ENCODE measurements around the gene PGAM1. TPM values are rescaled to one million over a fixed set of nuclear protein-coding genes. Genes with fewer than 3 reads are reported as not detected.

PGAM1 gene
- total RNA-seq, 2 donors from 2014 or later, result 392 to 453 TPM

DNA sequence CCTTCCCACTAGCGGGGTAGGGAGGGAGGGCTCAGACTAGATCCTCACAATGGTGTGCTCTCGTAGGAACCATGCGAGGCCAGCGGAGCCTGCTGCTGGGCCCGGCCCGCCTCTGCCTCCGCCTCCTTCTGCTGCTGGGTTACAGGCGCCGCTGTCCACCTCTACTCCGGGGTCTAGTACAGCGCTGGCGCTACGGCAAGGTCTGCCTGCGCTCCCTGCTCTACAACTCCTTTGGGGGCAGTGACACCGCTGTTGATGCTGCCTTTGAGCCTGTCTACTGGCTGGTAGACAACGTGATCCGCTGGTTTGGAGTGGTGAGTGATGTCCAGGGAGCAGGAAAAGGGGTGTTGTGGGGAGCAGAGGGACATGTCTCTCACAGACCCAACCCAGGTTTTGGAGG is 25.6 kb downstream of the PGAM1 start:
- no peak for DNase-seq
- Histone ChIP-seq H3K36me3 (no peaks in the 10 kb centered on the region), H3K9me3 (no peaks in the 10 kb centered on the region), H3K4me3 (no peak overlapping the region), H3K4me1 (peaks cover 6% of the 10 kb centered on the region), H3K27ac (no peak overlapping the region), H3K9ac (ENCODE audit: low read depth in 2 of 2, low read length in 2 of 2) (no peak overlapping the region), H3K27me3 (no peaks in the 10 kb centered on the region)
- no peak for TF ChIP-seq CTCF (IDR thresholded peaks at IDR 0.05)
- intact Hi-C loops (cut with DNase I), result no loop called here

DNA sequence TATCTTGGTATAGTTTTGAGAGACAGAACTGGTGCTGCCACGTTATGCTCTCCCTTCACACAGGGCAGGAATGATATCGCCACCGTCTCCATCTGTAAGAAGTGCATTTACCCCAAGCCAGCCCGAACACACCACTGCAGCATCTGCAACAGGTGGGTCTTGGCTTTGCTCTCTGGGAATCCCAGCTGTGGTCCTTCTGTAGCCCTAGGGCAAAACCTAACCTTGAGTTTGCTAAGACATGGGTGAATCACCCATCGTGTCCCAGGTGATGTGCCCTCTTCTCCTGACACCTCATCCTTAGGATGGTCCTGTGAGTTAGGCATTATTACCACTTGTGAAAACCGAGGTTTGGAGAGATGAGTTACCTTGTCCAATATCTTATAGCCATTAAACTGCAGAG is 26.4 kb downstream of the PGAM1 start:
- H3K36me3 ChIP-seq, result peaks cover 5% of the 10 kb centered on the region
- intact Hi-C loops (cut with DNase I), result no loop called here
- H3K27me3 ChIP-seq, result no peaks in the 10 kb centered on the region
- no peak for DNase-seq
- no peak for TF ChIP-seq CTCF (IDR thresholded peaks at IDR 0.05)
- no peak overlapping the region for H3K4me3 ChIP-seq
- H3K9ac ChIP-seq (ENCODE audit: low read depth in 2 of 2, low read length in 2 of 2), result no peak overlapping the region
- H3K9me3 ChIP-seq, result no peaks in the 10 kb centered on the region
- H3K27ac ChIP-seq, result no peak overlapping the region
- no peaks in the 10 kb centered on the region for H3K4me1 ChIP-seq

- H3K9me3 ChIP-seq, result no peaks in the 10 kb centered on the region
- intact Hi-C loops (cut with DNase I), result no loop called here
- no peaks in the 10 kb centered on the region for H3K4me1 ChIP-seq
- no peak overlapping the region for H3K4me3 ChIP-seq
- TF ChIP-seq CTCF (IDR thresholded peaks at IDR 0.05), result no peak
- no peaks in the 10 kb centered on the region for H3K27me3 ChIP-seq
- DNase-seq, result no peak
- H3K9ac ChIP-seq (ENCODE audit: low read depth in 2 of 2, low read length in 2 of 2), result no peak overlapping the region
- no peak overlapping the region for H3K27ac ChIP-seq
- peaks cover 22% of the 10 kb centered on the region for H3K36me3 ChIP-seq
Observed at GRCh38 chr10:97454330-97455036, 28.5 kb downstream of the PGAM1 start.

GRCh38 chr10:97456034-97456685 is 30.2 kb downstream of the PGAM1 start:
- H3K36me3 ChIP-seq, result peaks cover 28% of the 10 kb centered on the region
- no peaks in the 10 kb centered on the region for H3K4me1 ChIP-seq
- H3K9ac ChIP-seq (ENCODE audit: low read depth in 2 of 2, low read length in 2 of 2), result no peak overlapping the region
- H3K27me3 ChIP-seq, result no peaks in the 10 kb centered on the region
- no peak for DNase-seq
- no peak overlapping the region for H3K27ac ChIP-seq
- H3K9me3 ChIP-seq, result no peaks in the 10 kb centered on the region
- no peak overlapping the region for H3K4me3 ChIP-seq
- intact Hi-C loops (cut with DNase I), result no loop called here
- TF ChIP-seq CTCF (IDR thresholded peaks at IDR 0.05), result no peak

DNA sequence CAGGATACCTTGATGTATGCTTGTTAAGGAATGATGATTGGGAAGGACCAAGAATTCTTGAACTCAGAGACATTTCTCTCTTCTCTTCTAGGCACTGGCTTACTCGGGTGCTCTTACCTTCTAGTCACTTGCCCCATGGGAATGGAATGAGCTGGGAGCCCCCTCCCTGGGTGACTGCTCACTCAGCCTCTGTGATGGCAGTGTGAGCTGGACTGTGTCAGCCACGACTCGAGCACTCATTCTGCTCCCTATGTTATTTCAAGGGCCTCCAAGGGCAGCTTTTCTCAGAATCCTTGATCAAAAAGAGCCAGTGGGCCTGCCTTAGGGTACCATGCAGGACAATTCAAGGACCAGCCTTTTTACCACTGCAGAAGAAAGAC is 30.7 kb downstream of the PGAM1 start:
- no peak for TF ChIP-seq CTCF (IDR thresholded peaks at IDR 0.05)
- Histone ChIP-seq H3K27me3 (no peaks in the 10 kb centered on the region), H3K9me3 (no peaks in the 10 kb centered on the region), H3K4me3 (no peak overlapping the region), H3K9ac (ENCODE audit: low read depth in 2 of 2, low read length in 2 of 2) (no peak overlapping the region), H3K4me1 (no peaks in the 10 kb centered on the region), H3K27ac (no peak overlapping the region), H3K36me3 (peaks cover 28% of the 10 kb centered on the region)
- intact Hi-C loops (cut with DNase I), result no loop called here
- DNase-seq, result no peak

Data from colonic mucosa (tissue), 4 donors.